GM19023 (cell line): ENCODE measurements around the gene PIP5K1B.

ENCODE experiments used
- ATAC-seq: cut with Tn5 transposase; IDR thresholded peaks from one replicate; pipeline ENCODE4 v1.9.1; 2021; ENCODE audit warnings: mild to moderate bottlenecking, moderate library complexity; ENCODE audit not compliant: unreplicated experiment

PIP5K1B gene

GRCh38 chr9:68897577-68898145 is 192.6 kb downstream of the PIP5K1B start:
- no peak for ATAC-seq

- ATAC-seq = no peak
Measured at GRCh38 chr9:68898781-68899439, 193.9 kb downstream of the PIP5K1B start.

- ATAC-seq = no peak
Measured at GRCh38 chr9:68904454-68904853, 199.4 kb downstream of the PIP5K1B start.

- ATAC-seq = no peak
Measured at GRCh38 chr9:68905129-68905528, 200.1 kb downstream of the PIP5K1B start.

GRCh38 chr9:68907910-68908309 is 202.9 kb downstream of the PIP5K1B start:
- no peak for ATAC-seq

- no peak for ATAC-seq
Measured at GRCh38 chr9:68912561-68912960, 207.5 kb downstream of the PIP5K1B start.

GRCh38 chr9:68913054-68913453 is 208.0 kb downstream of the PIP5K1B start:
- no peak for ATAC-seq

- no peak for ATAC-seq
Measured at GRCh38 chr9:68914751-68915150, 209.7 kb downstream of the PIP5K1B start.

- no peak for ATAC-seq
Measured at GRCh38 chr9:68919661-68920060, 214.6 kb downstream of the PIP5K1B start.

GRCh38 chr9:68920921-68921320 is 215.9 kb downstream of the PIP5K1B start:
- ATAC-seq = no peak

- ATAC-seq = no peak
Measured at GRCh38 chr9:68923480-68923879, 218.4 kb downstream of the PIP5K1B start.

- no peak for ATAC-seq
Measured at GRCh38 chr9:68925175-68925574, 220.1 kb downstream of the PIP5K1B start.

GRCh38 chr9:68927165-68927564 is 222.1 kb downstream of the PIP5K1B start:
- ATAC-seq = no peak

GRCh38 chr9:68931821-68932220 is 226.8 kb downstream of the PIP5K1B start:
- ATAC-seq = no peak

GRCh38 chr9:68932458-68932857 is 227.4 kb downstream of the PIP5K1B start:
- no peak for ATAC-seq

- peak; percentile 90 for ATAC-seq
Measured at GRCh38 chr9:68933434-68934328, 228.6 kb downstream of the PIP5K1B start.

- no peak for ATAC-seq
Measured at GRCh38 chr9:68934329-68934644, 229.2 kb downstream of the PIP5K1B start.

GRCh38 chr9:68940573-68940972 is 235.5 kb downstream of the PIP5K1B start:
- ATAC-seq = no peak

GRCh38 chr9:68941780-68942459 is 236.9 kb downstream of the PIP5K1B start:
- no peak for ATAC-seq

GRCh38 chr9:68942790-68943189 is 237.8 kb downstream of the PIP5K1B start:
- no peak for ATAC-seq

- no peak for ATAC-seq
Measured at GRCh38 chr9:68947015-68947414, 242.0 kb downstream of the PIP5K1B start.
